IPS DF 6.9 (cell line): ENCODE data around the gene PDCD1.

Experiments
- DNase-seq: peaks from one replicate; pipeline ENCODE4 v3.0.0-alpha.2; 2013; ENCODE audit warnings: low read depth, low spot score
- H3K27ac ChIP-seq: one replicate; pipeline ENCODE4 v1.5.1; 2013; ENCODE audit warnings: low read length, control low read depth
- H3K27me3 ChIP-seq: 2 replicates; pipeline ENCODE4 v1.6.1; 2013; ENCODE audit warnings: mild to moderate bottlenecking, low read length; ENCODE audit not compliant: control insufficient read depth, insufficient read depth
- H3K36me3 ChIP-seq: 2 replicates; pipeline ENCODE4 v1.6.1; 2013; ENCODE audit warnings: low read length; ENCODE audit not compliant: control insufficient read depth, insufficient read depth
- H3K4me1 ChIP-seq: 2 replicates; pipeline ENCODE4 v1.6.1; 2013; ENCODE audit warnings: low read length; ENCODE audit not compliant: control insufficient read depth, insufficient read depth
- H3K4me3 ChIP-seq: 2 replicates; pipeline ENCODE4 v1.5.1; 2013; ENCODE audit warnings: mild to moderate bottlenecking, low read length
- H3K9me3 ChIP-seq: 2 replicates; pipeline ENCODE4 v1.6.1; 2013; ENCODE audit warnings: low read length, inconsistent platforms; ENCODE audit not compliant: control insufficient read depth, insufficient read depth
- WGBS: extraction: QIAGEN DNeasy Blood & Tissue Kit; methylation state at CpG from one replicate; pipeline ENCODE4 v1.1.7; 2013; ENCODE audit warnings: mixed read lengths, missing lambda C conversion rate; ENCODE audit not compliant: insufficient read length, insufficient coverage; 5-methylcytosine and 5-hydroxymethylcytosine counted together

PDCD1 gene

GRCh38 chr2:241815477-241816430 is 42.9 kb downstream of the PDCD1 start:
- Histone ChIP-seq H3K4me1 (no peaks in the 10 kb centered on the region; the same call in 1 of the 2 replicates), H3K27me3 (no peaks in the 10 kb centered on the region), H3K36me3 (no peaks in the 10 kb centered on the region; the same call in 1 of the 2 replicates), H3K4me3 (no peak overlapping the region), H3K27ac (no peak overlapping the region), H3K9me3 (no peaks in the 10 kb centered on the region)
- no peak for DNase-seq
- WGBS = no CpG with 5 or more reads among the region's 48 CpGs

- Histone ChIP-seq H3K4me3 (no peak overlapping the region), H3K9me3 (no peaks in the 10 kb centered on the region), H3K36me3 (no peaks in the 10 kb centered on the region; the same call in 1 of the 2 replicates), H3K4me1 (no peaks in the 10 kb centered on the region; the same call in 1 of the 2 replicates), H3K27ac (no peak overlapping the region), H3K27me3 (no peaks in the 10 kb centered on the region)
- WGBS = no CpG with 5 or more reads among the region's 52 CpGs
- DNase-seq = no peak
Observed at GRCh38 chr2:241814643-241815476, 43.8 kb downstream of the PDCD1 start.

GRCh38 chr2:241814393-241814642 is 44.4 kb downstream of the PDCD1 start:
- Histone ChIP-seq H3K4me1 (no peaks in the 10 kb centered on the region; the same call in 1 of the 2 replicates), H3K36me3 (no peaks in the 10 kb centered on the region; the same call in 1 of the 2 replicates), H3K27me3 (no peaks in the 10 kb centered on the region), H3K4me3 (no peak overlapping the region), H3K27ac (no peak overlapping the region), H3K9me3 (no peaks in the 10 kb centered on the region)
- no CpG with 5 or more reads among the region's 17 CpGs for WGBS
- no peak for DNase-seq

DNA sequence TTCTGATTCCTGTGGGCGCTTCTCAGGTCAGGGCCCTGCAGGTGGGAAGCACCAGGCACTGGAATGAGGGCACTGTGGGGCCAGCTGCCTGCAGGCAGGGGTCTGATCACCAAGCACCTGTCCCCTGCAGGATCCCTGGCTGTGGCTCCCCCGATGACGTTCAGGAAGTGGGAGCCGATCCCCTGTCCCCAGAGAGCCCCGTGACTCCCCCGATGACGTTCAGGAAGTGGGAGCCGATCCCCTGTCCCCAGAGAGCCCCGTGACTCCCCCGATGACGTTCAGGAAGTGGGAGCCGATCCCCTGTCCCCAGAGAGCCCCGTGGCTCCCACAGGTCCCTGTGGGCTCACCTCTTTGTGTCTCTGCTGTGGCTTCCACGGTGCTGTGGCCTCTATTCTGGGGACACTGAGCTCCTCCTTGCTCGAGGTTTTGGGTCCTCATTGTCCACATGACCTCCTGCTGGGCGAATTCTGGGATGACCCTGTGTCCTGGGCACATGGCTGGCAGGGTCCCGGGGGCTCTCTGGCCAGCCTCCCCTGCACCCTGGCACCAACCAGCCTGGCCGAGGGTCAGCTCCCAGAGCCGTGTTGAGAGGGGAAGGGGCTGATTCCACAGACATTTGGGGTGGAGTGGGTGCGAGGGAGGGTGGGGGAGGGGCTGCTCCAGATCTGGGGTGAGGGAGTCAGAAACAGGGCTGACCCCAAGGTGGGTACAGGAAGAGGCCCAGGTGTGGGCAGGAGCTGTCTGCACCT is 44.9 kb downstream of the PDCD1 start:
- peaks cover 1% of the 10 kb centered on the region; the same call in 1 of the 2 replicates for H3K4me1 ChIP-seq
- no CpG with 5 or more reads among the region's 20 CpGs for WGBS
- H3K27me3 ChIP-seq = no peaks in the 10 kb centered on the region
- H3K9me3 ChIP-seq = no peaks in the 10 kb centered on the region
- no peak for DNase-seq
- no peak overlapping the region for H3K27ac ChIP-seq
- no peaks in the 10 kb centered on the region; the same call in 1 of the 2 replicates for H3K36me3 ChIP-seq
- no peak overlapping the region for H3K4me3 ChIP-seq

DNA sequence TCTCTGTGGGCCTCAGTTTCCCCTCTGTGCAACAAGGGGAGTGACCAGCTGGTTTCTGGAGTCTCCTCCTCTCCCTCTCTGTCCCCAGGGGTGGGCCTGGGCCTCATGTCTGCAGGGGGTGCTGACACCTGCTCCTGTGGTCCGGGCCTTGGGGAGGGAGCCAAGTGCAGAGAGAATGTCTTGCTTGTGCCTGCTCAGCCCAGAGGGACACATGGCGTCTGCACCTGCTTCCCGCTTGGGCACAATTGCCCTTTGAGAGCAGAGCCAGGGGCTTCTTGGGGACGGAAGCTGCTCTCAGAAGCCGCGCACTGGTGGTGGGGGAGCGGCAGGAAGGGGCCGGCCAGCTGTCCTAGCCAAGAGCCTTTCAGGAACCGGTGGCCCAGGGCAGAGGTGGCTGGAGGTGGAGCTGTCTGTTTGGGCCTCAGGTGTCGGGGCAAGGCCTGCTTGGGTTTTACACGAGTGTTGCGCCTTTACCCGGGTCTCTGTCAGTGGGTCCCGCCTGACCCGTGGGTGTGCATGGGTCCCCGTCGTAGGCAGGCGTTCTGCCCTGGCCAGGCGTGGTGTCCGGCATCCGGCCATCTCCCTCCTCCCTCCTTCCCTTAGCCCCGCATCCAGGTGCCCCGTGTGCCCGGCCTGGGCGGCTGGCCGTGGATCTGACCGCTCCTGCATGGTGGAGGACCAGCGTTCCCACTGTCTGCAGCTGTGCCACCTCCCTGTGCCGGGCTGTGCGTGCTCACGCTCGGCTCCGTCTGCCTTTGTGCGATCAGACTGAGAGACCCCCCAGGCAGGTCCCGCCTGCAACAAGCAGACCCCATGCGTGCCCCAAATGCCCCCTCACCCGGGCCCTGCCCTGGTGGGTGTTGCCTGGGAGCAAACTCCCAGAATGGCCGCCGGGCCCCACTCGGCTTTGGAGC is 45.7 kb downstream of the PDCD1 start:
- WGBS = no CpG with 5 or more reads among the region's 40 CpGs
- no peak overlapping the region for H3K27ac ChIP-seq
- H3K4me3 ChIP-seq = no peak overlapping the region
- H3K36me3 ChIP-seq = no peaks in the 10 kb centered on the region; the same call in 1 of the 2 replicates
- H3K4me1 ChIP-seq = peaks cover 4% of the 10 kb centered on the region; the same call in 1 of the 2 replicates
- no peaks in the 10 kb centered on the region for H3K9me3 ChIP-seq
- no peak for DNase-seq
- H3K27me3 ChIP-seq = no peaks in the 10 kb centered on the region

- no peak overlapping the region for H3K4me3 ChIP-seq
- H3K4me1 ChIP-seq = peaks cover 4% of the 10 kb centered on the region; the same call in 1 of the 2 replicates
- no peak overlapping the region for H3K27ac ChIP-seq
- no peaks in the 10 kb centered on the region for H3K9me3 ChIP-seq
- no peaks in the 10 kb centered on the region for H3K27me3 ChIP-seq
- no peak for DNase-seq
- no CpG with 5 or more reads among the region's 20 CpGs for WGBS
- no peaks in the 10 kb centered on the region; the same call in 1 of the 2 replicates for H3K36me3 ChIP-seq
Observed at GRCh38 chr2:241811952-241812729, 46.6 kb downstream of the PDCD1 start.

DNA sequence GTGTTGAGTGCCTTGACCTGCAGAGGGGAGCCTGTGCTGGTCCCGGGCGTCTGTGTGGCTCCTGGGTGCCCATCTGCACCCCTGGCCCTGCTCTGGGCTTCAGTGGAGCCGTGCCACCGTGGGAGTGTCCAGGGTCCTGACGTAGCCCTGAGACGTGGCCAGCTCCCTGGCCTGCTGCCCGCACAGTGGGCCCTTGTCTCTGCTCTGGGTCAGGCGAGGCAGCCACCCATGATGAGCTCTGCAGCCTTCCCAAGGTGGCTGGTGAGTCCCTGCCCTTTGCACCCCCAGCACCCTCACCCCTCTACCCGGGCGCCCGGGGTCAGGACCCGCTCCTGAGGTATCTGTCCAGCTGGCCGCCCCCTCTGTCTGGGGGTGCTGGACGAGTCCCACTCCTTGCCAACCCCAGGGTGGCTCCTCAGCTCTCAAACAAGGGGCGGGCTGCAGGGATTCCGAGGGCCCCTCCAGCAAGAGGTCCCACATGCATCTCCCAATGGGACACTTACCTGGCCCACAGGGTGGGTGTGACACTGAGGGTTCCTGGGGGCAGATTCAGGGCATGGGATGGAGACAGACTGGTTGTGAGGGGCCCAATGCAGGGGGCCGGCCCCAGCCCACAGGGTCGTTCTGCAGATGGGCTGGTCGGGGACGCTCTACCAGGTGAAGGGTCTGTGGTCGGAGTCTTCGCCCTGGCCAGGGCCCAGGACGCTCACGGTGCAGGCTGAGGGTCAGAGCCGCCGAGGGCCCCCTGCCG is 47.3 kb downstream of the PDCD1 start:
- no CpG with 5 or more reads among the region's 27 CpGs for WGBS
- Histone ChIP-seq H3K27me3 (no peaks in the 10 kb centered on the region), H3K27ac (no peak overlapping the region), H3K9me3 (no peaks in the 10 kb centered on the region), H3K36me3 (no peaks in the 10 kb centered on the region; the same call in 1 of the 2 replicates), H3K4me1 (peaks cover 4% of the 10 kb centered on the region; the same call in 1 of the 2 replicates), H3K4me3 (no peak overlapping the region)
- DNase-seq = no peak

- no peak overlapping the region for H3K27ac ChIP-seq
- H3K4me3 ChIP-seq = no peak overlapping the region
- no peaks in the 10 kb centered on the region for H3K9me3 ChIP-seq
- H3K4me1 ChIP-seq = 0 out of 2 replicates have a peak, but pooled peaks cover 4% of the 10 kb centered on the region
- WGBS = no CpG with 5 or more reads among the region's 28 CpGs
- H3K27me3 ChIP-seq = no peaks in the 10 kb centered on the region
- no peaks in the 10 kb centered on the region; the same call in 1 of the 2 replicates for H3K36me3 ChIP-seq
- DNase-seq = no peak
Observed at GRCh38 chr2:241810307-241811200, 48.1 kb downstream of the PDCD1 start.
